Stimulated activated CD8-positive, alpha-beta memory T cell treated with anti-CD3 and anti-CD28 coated beads, Interleukin-7, amount 100 ng/mL, for 4 hours (primary cell): Measurements from ENCODE around the gene RAB43.
"Not testable (repeated sequence)": the region's sequence is repeated elsewhere in the genome, so short reads cannot be mapped to it uniquely, and the experiment has no call there.

ENCODE experiments used
- DNase-seq, 2 donors: peaks; one replicate each; pipeline ENCODE4 v3.0.0-alpha.2; 2020; ENCODE audit warnings: low read depth in 2 of 2

RAB43 gene

DNA sequence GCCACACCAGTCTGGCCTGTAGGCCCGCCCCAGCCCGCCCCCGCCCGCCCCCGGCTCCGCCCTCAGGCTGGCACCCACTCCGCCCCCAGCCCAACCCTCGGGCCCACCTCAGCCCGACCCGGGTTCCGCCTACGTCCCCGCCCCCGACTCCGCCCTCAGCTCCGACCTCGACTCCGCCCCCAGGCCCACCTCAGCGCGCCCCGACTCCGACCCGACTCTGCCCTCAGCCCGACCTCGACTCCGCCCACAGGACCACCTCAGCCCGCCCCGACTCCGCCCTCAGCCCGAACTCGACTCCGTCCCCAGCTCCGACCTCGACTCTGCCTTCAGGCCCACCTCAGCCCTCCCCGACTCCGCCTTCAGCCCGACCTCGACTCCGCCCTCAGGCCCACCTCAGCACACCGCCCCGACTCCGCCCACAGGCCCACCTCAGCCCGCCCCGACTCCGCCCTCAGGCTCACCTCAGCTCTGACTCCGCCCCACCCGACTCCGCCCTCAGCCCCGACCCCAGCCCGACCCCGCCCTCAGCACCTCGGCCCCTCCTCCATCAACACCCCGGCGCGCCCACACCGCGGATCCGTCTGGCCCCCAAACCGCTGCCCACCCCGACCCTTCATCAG, at the start of gene RAB43:
RAB43 (minus strand) TSS at position 13 of the 620 bp plus-strand sequence. CDS start 315 bp downstream, outside the sequence.
- peak; percentile 80 to 84 for DNase-seq

DNA sequence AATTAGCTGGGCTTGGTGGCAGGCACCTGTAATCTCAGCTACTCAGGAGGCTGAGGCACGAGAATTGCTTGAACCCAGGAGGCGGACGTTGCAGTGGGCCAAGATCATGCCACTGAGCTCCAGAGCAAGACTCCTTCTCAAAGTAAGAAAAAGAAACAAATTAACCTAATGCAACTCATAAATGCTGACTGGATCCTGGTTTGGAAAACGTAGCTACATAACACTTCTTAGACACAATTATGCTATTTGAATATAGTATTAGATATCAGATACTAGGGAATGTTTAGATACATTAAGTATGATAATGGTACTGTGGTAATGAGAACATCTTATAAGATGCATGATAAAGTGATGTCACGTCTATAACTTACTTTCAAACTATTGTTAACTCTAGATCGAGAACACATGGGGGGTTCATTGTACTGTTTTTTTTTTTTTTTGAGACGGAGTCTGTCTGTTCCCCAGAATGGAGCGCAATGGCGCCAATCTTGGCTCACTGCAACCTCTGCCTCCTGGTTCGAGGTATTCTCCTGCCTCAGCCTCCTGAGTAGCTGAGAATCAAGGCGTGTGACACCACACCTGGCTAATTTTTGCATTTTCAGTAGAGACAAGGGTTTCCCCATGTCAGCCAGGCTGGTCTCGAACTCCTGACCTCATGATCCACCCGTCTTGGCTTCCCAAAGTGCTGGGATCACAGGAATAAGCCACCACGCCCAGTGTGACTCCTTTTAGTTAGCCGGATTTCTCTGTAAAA, 45.2 kb upstream of the RAB43 start:
- no peak for DNase-seq

DNA sequence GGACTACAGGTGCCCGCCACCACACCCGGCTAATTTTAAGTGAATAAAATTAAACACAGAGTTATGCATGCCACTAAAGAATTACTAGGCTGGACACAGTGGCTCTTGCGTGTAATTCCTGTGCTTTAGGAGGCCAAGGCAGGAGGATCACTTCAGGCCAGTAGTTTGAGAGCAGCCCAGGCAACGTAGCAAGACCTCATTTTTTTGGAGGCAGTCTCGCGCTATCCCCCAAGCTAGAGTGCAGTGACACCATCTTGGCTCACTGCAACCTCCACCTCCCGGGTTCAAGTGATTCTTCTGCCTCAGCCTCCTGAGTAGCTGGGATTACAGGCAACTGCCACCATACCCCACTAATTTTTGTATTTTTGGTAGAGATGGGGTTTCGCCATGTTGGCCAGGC, 44.0 kb upstream of the RAB43 start:
- not testable (repeated sequence) for DNase-seq

DNA sequence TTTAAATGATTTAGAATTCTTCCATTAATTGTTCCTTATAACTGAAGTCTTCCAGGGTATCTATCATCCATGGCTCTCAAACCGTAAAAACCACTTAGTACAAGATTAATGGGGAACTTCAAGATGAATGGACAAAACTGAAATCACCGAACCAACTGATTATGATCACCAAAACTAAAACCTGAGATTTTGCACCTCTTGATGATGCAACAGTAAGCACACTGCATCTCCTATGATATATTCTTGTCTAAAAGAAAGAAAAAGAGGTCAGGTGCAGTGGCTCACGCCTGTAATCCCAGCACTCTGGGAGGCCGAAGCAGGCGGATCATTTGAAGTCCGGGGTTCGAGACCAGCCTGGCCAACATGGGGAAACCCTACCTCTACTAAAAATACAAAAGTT, 42.9 kb upstream of the RAB43 start:
- no peak for DNase-seq

DNA sequence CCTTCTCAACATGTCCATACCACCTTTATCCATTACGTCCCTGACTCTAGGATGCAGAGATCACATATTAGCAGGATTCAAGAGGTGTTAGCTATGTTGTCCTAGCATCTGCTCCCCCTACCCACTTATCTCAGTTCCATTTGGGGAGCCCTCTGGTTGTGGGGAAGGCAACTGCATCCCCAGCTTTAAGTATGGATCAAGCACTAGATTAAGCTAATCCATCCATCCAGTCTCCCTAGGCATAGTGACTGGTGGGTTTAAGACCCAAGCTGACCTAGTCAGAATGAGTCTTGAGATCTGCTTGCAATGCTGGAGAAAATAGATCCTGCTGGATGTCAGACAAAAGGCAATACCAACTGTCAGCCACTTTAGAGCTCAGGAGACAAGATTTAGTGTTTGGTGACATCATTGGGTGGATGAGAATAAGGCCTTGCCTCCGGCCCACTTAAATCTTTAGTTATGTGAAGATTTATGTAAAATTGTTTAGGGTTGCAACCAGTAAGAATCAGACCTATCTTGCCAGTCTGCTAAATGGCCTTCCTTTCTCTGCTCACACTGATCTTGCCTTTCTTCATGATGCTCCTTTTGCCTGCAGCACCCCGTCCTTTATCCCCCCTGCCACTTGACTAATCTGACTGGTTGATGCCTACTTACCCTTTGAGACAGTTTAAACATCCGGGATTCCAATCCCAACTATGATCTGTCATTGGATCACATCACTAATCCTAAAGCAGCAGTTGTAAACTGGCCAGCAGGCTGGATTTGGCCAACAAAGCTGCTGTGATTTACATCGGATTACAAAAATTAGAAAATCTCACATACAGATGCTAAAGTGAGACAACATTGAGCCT, 41.4 kb upstream of the RAB43 start:
- no peak for DNase-seq

DNA sequence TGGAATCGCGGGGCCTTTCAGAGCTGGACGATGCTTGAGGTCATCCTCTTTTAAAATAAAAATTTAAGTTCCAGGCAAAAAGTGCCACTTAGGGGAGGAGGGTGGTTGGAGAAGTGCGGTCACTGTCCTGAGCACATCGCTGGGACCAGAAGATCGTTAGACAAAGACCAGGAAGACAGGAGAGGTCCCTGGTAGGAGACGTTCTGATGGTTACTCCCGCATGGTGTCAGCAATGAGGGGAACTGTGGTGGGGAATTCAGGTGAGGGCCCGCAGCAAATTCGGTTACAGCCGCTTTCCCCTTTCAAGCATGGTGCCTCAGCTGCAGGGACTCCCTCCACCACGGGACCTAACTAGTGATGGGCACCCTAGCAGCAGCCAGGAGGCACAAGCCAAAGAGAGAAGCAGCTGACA, 40.3 kb upstream of the RAB43 start:
- peak in 1 of 2 donors; percentile 12 for DNase-seq

DNA sequence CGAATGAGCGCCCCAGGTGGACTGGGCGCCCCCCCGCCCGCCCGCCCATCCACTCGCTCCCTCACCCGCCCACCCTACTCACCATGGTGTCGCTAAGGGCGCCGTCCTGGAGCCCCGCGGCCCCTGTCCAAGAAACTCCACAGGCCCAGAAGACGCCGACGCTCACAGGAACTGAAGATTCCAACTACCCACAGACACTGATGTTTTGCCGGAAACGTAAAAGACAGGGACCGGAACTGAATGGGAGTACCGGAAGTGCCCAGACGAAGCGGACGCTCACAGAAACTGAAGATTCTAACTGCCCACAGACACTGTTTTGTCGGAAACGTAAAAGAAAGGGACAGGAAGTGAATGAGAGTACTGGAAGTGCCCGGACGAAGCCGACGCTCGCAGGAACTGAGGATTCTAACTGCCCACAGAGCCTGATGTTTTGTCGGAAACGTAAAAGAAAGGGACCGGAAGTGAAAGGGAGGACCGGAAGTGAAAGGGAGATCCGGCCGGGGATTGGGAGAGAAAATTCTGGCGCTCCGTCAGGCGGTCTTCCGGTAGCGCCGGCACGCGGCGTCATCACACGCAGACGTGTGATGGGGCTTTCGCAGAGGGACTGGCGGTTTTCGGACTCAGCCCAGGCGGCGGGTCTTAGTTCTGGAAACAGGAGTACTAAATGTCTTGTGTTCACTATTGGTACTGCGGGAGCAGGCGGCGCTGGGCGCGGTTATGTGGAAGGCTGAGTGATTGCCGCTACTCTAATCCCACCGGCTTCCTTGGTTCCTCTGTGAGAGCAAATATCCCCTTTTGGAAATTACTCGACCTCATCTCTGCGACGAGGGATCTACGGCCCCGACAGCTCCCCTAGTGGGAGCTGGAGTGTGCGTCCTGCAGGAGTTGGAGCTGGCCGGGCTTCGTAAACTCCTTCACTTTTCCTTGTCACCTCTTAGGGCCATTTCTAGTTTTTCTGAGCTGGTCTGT, 39.6 kb upstream of the RAB43 start, which contains the start of gene ISY1:
ISY1 (minus strand) TSS at position 173 of the 969 bp plus-strand sequence; CDS start at position 85, 88 bp downstream.
- peak; percentile 76 to 84 for DNase-seq

DNA sequence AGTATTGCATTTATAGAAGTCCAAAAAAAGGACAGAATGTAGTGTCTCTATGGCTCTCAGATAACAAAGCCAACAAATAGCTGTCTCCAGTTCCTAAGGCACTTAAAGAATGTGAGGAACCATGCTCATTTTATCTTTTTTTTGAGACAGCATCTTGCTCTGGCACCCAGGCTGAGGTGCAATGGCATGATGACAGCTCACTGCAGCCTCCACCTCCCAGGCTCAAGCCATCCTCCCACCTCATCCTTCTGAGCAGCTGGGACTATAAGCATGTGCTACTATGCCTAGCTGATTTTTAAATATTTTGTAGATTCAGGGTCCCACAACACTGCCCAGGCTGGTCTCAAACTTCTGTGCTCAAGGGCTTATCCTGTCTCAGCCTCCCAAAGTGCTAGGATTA, 23.2 kb upstream of the RAB43 start:
- no peak for DNase-seq

DNA sequence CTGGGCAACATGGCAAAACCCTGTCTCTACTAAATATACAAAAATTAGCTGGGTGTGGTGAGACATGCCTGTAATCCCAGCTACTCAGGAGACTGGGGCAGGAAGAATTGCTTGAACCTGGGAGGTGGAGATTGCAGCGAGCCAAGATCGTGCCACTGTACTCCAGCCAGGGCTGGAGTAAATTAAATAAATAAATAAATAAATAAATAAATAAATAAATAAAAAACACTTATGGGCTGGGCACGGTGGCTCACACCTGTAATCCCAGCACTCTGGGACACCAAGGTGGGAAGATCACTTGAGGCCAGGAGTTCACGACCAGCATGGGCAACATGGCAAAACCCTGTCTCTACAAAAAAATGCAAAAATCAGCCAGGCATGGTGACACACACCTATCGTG, 19.4 kb upstream of the RAB43 start:
- DNase-seq: not testable (repeated sequence)

DNA sequence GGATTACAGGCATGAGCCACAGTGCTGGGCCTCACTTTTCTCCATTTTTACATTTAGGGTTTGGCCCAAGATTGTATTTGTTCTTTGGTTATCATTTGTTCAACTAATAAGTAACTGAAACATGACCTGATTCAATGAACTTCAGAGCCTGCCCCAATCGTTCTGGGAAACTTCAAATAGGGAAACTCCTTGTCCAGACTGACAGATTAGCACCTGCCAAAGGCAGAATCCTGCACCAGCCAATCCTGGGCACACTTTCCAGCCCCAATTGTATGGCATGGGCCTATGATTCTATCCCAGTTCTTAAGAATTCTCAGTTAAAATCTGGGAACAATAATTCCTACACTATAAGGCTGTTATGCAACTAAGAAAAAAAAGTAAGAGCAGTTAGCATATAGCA, 18.3 kb upstream of the RAB43 start:
- DNase-seq: no peak

DNA sequence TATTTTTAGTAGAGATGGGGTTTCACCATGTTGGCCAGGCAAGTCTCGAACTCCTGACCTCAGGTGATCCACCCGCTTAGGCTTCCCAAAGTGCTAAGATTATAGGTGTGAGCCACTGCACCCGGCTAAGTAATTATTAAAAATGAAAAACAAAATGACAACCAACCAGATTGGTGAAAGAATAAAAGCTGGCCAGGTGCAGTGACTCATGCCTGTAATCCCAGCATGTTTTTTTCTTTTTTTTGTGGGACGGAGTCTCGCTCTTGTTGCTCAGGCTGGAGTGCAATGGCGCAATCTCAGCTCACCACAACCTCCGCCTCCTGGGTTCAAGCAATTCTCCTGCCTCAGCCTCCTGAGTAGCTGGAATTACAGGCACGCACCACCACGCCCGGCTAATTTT, 14.7 kb upstream of the RAB43 start:
- not testable (repeated sequence) for DNase-seq

DNA sequence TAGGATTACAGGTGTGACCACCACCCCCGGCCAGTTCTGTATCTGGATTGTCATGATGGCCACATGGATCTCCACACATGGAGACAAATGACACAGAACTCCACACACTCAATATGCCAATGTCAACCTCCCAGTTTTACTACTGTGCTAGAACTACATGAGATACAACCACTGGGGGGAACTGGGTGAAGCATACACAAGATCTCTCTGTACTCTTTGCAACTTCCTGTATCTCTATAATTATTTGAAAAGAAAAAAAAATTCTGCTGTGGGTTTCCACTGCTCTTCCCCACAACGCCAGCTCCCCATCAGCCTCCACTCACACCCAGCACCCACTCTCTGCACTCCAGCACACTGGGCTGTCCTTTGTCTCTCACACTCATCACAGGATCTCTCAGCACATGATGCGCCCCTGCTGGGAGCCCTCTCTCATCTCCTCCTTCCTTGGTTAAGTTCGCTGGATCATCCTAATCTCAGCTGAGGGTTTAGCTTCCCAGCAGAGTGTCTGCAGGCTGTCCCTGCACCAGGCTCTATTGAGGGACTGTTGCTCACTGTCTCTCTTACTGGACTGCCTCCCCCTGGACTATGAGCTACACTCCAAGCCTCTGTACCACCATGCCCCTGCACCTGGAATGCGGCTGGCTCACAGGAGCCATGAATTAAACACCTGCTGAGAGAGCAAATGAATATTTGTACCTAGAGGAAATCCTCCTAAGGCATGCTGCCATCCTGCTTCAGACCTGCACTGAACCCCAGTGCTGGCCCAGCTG, 10.7 kb upstream of the RAB43 start:
- DNase-seq: no peak

DNA sequence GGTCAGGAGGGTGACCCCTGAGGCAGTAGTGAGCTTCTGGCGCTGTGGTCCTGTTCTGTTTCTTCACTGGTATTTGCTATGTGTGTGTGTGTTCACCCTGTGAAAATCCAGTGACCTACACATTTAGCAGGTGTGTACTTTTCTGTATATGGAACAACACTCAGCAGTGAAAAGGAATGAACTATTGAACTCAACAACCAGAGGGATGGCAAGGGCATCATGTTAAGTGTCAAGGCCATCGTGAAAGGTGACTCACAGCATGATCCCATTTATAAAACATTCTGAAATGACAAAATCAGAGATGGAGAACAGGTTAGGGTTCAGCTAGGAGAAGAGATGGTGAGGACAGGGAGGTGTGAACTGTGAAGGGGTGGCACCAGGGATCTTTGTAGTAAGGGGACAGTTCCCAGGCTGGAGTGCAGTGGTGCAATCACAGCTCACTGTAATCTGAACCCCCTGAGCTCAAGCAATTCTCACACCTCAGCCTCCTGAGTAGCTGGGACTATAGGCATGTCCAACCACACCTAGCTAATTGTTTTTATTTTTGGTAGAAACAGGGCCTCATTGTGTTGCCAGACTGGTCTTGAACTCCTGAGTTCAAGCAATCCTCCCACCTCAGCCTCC, 10.0 kb upstream of the RAB43 start:
- no peak for DNase-seq

DNA sequence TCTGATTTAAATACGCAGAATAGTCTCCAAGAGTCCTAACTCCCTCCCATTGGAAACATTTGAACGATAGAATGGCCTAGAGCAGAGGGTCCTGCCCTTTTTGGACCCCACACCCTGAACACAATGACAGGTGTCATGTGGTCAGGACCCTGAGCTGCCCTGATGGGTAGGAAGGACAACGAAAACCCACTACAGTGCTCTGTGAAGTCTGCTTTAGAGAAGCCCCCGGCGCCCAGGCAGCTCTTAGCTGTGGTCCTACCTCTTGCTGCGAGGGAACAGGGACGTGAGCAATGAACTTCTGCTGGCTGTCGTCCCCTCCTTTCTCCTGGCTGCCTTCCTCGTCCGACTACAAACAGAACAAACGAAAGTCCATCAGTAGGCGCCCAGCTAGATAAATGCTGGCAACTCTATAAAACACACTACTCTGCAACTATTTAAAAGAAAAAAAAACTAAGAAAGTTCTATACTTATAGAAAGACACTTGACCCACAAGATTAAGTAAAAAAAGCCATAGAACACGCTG, 8.7 kb upstream of the RAB43 start:
- no peak for DNase-seq

DNA sequence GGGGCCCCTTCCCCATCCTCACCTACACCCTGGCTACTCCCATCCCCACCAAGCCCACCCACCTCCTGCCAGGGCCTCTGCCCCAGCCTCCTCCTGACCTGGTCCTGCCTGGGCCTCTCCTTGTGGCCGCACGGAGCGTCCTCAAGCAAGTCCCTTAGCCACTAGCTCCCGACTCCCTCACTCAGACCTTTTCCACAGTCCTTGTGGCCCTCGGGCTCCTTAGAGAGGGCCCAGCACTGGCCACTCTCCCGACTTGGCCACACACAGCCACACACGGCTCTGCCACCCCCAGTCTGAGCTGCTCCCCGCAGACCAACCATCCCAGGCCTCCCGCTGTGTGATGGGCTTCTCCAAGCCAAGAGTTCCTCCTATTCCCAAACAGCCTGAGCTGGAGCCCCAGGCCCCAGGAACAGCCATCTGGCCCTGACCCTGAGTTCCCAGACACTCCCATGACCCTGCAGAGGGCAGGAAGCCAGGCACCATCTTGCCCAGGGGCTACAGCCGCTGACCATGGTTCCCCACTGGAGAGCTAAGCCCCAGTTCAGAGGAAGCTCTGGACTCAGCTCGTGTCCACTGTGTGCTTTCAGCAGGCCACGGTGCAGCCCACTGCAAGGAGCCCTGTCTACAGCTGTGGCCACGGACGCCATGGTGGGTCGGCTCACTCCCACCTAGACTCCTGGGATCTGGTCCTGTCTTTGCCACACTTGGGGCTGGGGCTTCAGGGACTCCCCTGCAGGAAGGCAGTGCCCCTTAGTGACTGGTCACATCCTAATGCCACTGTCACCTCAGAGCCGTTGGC, 7.0 kb upstream of the RAB43 start:
- DNase-seq: no peak

DNA sequence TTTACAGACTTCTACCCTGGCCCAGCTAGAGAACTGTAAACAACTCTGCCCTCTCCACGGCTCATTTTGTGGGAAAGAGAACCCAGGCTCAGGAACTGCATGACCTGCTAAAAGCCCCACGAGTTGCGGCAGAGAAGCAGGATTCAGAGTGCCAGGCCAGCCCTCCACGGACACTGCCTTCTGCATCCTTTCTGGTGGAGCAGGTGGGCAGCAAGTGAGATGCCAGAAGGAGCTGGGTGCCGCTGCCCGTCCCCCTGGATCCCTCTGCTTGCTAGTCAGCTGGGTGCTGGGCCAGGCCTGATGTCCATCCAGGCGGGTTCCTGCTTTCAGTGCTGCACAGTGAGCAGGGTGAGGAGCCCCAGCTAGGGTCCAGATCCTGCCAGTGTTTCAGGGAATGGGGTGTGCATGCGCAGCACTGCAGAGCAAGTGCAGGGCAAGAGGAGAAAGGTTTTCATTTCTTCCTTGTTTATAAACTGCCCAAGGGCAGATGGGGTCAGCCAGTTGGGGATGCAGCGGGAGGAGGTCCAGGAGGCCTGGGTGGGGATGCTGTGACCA, 5.2 kb upstream of the RAB43 start:
- DNase-seq: no peak

DNA sequence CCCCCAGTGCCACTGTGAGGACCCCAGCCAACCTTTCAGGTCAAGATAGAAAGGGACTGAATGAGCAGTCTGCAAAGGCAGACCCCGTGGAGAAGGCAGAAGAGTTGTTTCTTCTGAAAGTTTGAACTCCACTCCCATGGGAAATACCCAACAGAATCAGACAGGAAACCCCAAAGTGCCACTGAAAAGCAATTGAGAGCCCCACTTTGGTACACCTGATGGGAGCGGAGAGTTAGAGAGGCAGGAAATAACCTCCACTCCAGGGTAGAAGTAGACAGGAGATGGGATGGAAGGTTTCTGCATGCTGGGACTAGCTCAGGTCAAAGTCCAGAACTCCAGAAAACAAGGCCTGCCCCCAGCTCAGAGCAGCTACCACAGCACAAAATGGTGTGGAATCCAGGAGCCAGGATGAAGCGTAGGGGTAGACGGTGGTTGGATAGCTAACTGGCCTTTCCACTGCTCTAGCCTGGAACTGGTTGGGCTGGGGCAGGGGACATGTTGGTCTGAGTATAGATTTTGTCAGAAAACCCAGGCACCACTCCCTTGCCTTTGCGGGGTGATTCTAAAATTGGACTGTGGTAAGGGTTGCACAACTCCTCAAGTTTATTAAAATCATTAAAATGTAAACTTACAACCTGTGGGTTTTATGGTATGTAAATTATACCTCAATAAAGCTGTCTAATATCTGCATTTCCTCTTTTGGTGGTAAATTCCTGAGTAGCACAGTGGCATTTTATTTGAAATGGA, 1.9 kb upstream of the RAB43 start:
- no peak for DNase-seq
